NCI-H524 treated with DMSO at 0.1 percent for 48 hours (cell line): ENCODE data around the gene MMS22L.

ENCODE experiments used
- DNase-seq: peaks from one replicate; lab custom pipeline; 2025; lab: John Stamatoyannopoulos, UW

Gene MMS22L, protein sequence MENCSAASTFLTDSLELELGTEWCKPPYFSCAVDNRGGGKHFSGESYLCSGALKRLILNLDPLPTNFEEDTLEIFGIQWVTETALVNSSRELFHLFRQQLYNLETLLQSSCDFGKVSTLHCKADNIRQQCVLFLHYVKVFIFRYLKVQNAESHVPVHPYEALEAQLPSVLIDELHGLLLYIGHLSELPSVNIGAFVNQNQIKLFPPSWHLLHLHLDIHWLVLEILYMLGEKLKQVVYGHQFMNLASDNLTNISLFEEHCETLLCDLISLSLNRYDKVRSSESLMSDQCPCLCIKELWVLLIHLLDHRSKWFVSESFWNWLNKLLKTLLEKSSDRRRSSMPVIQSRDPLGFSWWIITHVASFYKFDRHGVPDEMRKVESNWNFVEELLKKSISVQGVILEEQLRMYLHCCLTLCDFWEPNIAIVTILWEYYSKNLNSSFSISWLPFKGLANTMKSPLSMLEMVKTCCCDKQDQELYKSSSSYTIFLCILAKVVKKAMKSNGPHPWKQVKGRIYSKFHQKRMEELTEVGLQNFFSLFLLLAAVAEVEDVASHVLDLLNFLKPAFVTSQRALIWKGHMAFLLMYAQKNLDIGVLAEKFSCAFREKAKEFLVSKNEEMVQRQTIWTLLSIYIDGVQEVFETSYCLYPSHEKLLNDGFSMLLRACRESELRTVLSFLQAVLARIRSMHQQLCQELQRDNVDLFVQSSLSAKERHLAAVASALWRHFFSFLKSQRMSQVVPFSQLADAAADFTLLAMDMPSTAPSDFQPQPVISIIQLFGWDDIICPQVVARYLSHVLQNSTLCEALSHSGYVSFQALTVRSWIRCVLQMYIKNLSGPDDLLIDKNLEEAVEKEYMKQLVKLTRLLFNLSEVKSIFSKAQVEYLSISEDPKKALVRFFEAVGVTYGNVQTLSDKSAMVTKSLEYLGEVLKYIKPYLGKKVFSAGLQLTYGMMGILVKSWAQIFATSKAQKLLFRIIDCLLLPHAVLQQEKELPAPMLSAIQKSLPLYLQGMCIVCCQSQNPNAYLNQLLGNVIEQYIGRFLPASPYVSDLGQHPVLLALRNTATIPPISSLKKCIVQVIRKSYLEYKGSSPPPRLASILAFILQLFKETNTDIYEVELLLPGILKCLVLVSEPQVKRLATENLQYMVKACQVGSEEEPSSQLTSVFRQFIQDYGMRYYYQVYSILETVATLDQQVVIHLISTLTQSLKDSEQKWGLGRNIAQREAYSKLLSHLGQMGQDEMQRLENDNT

DNA sequence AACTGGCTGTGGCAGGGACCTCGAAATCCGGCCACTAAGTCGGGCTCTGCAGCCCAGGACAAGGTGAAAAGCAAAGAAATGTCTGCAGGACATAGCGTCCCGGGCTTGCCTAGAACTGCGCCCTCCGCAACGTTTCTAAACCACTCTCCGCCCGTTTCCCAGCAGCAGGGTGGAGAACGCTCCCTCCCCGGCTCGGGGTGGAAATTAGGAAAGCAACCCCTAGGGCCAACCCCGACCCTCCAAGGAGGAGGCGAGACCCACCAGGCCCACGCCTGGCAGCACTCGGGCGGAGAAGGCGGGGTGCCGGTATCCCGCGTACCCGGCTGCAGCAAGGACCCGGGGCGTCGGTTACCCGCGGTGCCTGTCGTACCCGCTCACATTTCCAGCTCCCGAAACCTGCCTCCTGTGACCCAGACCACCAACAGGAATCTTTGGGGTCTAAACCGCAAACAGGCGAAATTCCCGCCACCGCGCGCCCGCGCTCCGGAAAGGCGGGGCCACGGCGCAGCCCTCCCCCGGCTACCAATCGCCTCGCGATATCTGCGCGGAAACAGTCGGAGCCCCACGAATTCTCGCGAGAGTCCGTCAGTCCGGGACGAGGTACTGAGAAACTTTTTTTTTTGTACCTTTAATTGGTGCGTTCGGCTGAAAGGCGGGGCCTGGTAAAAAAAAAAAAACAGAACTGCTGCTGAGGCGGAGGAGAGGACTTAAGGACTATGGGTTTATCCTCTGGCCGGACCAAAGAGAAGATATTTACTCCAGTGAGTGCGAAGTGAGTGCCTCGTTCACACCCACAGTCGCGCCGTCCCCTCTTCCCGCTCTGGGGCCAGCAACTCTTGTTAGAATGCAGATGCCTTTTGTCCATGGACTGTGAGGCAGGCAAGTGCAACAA, at the start of gene MMS22L:
Gene MMS22L (minus strand): TSS at position 491 of the 892 bp plus-strand sequence. CDS start 739 bp downstream, outside the sequence.
- peak; percentile 72 for DNase-seq

DNA sequence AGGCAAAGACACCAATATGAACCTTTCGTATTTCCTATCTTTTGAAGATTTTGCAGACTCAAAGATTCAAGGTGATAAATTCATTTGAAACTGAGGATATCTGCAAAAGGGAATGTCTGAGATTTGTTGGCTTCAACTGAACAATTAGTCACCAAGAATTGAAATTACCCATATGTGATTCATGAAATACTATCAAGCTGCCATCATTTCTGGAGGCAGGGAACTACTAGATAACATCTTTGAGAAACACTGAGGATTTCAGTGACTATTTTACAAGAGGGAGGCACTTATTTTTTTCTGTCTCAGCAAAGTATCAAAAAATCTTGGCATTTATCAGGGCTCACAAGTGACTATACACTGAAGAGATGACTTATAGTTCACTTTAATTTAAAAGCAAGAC, 39.8 kb upstream of the MMS22L start:
- no peak for DNase-seq

DNA sequence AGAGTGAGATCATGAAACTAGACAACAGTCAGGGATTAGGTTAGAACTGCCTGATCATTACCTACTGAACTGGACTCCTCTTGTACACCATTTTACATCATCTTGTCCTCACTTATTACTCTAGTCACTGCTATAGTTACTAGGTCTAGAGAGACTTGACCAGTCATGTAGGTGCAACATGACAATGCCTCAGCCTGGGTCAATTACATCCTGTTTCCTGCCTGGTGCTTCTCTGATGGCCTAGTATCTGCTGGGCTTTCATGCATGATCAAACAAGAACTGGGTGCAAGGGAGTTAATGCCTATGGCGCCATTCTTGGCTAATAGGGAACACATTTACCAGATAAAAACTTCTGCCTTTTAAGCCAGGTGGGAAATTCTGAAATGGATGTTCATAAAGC, 39.2 kb upstream of the MMS22L start:
- DNase-seq: no peak

DNA sequence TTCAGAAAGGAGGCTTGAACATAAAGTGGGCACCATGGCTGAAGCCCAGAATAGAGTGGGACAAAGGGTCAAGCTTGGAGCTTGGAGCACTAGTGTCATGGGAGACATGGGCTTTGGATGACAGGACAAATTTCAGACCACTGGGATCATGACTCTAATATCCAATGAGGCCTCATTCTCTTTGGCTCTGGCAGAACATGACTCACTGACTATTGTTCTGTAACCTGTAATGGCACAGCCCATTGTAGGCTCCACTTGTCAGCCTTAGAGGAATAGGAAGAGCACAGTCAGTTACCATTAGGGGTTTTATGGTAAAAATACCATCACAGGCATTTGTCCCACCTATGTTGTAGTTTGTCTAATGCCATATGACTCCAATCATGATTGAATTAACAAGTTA, 34.0 kb upstream of the MMS22L start:
- DNase-seq: no peak

DNA sequence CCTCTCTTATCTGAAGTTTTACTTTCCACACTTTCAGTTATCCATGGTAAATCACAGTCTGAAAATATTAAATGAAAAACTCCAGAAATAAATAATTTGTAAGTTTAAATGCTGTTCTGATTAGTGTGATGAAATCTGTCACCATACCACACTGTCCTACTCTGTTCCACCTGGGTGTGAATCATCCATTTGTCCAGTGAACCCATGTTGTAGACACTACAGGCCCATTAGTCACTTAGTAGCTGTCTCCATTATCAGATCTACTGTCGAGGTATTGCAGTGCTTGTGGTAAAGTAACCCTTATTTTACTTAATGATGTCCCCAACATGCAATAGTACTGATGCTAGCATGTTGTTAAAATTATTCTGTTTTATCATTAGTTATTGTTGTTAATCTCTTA, 29.2 kb upstream of the MMS22L start:
- DNase-seq: no peak

DNA sequence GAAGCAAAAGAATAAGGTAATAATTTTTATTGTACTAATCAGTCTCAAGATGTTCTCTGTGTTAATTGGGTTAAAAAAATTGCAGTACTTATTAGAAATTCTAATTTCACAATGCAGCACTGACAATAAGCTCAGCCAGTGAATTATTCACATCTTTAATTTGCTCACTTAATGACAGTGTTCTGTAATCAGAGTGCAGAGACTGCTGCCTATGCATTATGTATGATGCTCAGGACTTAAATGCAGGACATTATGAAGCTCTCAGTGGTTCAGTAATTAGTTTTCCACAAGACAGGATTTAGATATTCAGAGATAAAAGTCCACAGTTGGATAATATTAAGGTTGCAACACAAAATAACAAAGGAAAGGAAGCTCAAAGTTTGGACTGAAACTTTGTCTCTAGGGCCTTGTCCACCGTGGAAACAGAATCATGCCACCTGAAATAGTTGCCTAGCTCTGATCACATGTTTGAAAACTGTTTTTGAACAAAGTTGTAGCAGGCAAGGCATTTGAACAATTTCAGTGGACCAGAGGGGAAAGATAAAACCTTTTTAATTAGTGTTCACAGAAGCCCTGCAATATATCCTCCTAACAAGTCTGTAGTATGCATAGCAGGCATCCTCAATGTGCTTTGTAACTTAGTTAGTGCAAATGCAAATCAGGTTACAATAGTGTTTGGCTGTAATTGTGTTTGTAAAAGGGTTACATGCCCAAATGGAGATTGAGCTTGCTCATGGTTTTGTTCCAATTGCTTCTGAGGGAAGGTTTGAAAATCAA, 23.7 kb upstream of the MMS22L start:
- no peak for DNase-seq

DNA sequence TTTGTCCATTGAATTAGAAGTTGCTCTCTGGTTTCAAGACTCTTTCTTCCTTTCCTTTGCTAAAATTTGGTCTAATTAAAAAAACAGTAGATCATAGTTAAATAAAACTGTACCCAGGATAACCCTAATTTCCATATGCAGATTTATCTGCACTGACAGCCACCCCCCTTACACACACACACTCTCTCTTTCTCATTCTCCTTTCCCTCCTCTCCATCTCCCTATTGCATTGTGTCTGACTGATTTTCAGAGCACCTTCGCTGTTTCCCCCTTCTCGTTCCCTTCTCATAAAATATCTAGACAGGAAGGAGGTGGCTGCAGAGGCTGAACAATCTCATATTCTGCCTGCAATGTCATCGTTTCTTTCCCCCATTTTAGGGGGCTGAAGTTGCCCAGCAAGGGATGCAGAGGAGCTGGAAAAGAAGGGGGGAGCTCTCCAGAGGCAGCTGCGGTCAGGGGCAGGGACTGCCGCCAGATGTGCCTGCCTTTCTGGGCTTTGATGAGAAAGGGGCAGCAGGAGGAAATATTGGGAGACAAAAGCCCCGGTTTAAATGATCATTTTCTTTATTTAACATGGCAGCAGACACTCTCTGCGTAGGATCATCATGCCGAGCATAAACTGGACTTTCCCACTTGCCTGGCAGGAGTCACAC, 22.5 kb upstream of the MMS22L start:
- no peak for DNase-seq

DNA sequence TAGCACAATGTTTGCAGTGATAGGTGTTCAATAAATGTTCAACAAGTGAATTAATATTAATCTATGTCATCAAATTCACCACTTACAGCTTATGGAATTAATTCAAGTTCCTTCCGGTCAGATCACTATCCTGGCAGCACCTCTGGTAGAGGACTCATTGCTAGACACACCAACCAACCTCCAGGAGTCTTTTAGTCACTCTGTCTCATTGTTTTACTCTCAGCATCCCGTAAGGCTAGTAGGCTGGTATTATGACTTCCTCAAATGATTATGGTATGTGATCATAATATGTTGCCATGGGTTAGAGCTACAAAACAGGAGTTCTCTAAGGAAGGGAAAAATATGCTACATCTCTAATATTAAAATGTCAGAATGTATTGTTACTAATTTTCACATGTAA, 21.7 kb upstream of the MMS22L start:
- no peak for DNase-seq

DNA sequence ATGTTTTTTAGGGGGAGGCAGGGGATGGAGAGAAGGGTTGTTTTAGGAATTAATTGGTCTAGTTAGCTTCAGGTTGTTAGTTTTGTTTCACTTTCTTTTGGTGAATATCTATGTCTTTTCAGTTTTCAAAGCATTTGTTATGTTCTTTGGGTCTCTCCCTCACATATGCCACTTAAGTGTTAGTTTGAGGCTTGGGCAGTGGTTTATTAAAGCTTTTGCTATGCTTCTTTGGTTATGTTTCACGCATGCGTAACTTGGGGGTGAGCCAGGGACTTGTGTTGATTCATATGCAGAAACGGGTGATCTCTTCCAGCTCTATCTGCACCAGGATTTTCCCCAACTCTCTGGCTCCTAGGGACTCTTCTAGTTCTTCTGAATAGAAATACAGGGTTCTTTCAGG, 11.4 kb upstream of the MMS22L start:
- no peak for DNase-seq

DNA sequence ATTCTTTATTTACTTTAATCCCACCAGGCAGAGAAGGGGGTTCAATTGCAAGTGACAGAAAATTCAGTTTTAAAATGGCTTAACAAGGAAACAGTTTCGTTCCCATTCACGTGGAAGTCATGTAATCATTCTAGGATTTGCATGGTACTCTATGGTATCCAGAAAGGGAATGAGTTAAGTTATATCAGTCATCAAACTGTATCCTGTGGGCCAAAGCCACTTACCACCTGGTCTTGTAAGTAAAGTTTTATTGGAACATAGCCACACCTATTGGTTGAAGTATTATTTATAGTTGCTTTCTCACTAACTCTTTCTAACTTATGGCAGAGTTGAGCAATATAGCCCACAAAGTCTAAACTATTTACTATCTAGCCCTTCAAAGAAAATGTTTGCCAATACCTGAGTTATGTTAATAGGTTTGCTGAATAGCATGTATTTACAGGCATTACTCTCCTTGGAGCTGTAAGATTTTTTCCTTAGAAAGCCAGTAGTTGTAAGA, 10.2 kb upstream of the MMS22L start:
- no peak for DNase-seq

DNA sequence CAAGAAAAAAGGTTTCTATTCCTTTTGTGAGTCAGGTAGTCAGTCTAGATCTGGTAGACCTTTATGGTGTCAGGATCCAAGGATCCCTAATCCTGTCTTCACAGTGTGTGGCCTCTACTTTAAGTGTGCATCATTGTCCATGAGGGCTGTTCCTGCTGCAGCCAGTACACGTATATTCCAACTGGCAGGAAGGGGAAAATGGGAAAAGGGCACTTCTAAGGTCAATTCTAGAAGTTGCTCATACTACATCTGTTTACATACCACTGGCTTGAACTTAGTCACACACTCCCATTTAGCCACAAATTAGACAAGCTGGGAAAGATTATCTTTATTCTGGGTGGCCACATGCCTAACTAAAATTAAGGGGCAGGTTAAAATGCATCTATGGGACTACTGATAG, 9.7 kb upstream of the MMS22L start:
- no peak for DNase-seq

DNA sequence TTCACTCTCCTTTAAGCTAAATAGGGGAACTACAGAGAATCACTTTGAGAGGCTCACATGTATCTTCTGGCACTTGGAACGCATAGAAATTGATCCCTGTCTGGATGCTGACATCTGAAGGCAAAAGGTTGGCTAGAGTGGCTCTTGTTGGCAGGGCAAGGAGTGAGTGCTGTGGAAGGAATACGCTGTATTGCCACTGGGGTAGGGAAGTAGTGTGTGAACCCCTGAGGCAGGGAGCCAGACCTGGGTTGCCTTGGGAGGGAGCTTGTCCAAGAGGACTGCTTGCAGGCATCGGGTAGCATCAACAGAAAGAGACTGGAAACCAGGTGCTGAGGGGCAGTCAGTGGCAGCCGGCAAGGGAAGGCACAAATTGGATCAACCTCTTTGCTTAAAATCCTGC, 8.9 kb upstream of the MMS22L start:
- no peak for DNase-seq

DNA sequence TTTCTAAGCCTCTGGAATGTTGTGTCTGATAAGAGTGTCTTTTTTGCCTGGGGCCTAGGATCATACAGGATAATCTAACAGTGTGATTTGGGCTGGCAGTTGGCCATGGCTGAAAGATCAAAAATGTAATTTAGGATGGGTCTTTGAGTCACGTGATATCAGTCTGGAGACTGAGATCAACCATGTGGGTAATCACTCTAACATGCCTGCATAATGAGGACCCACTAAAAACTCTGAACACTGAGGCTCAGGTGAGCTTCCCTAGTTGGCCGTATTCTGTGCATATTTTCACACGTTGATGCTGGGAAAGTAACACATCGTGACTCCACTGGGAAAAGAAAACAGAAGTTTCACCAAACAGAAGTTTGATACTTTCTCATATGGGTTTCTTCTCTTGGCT, 6.3 kb upstream of the MMS22L start:
- DNase-seq: no peak

DNA sequence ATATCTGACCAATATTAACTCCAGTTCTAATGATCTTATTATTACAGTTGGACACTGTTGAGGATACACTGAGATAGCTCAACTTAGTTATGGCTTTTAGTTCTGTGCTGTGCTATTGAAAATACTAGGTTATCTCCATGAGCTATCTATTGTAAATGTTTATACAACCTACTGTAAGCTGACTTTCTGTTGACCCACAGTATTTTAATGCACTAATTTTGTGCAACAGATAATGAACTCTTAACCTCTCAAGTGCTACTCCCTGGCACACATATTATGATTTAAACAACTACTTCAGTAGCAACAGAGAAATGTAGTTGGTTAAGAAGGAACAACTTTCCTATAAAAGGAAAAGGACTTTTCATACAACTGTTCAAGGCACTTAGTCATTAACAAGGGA, 5.2 kb upstream of the MMS22L start:
- DNase-seq: no peak

DNA sequence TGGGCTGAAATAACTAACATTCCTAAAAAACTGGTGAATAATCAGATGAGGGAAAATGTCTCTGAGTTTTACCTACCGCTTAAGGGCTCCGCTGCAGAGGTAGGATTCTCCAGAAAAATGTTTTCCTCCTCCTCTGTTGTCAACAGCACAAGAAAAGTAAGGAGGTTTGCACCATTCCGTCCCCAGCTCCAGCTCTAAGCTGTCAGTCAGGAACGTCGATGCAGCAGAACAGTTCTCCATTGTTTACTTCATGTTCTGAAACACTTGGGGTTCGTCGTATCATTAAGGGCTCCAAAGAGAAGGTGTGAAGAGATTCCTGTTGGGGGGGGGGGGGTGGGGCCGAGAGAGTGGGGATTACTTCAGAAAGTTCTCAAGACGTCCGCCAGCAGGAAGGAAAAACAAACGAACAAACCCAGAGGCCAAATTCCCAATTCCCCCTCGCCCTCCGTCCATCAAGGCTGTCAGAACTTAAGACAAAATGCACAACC, 734 bp downstream of the MMS22L start:
- DNase-seq: no peak

DNA sequence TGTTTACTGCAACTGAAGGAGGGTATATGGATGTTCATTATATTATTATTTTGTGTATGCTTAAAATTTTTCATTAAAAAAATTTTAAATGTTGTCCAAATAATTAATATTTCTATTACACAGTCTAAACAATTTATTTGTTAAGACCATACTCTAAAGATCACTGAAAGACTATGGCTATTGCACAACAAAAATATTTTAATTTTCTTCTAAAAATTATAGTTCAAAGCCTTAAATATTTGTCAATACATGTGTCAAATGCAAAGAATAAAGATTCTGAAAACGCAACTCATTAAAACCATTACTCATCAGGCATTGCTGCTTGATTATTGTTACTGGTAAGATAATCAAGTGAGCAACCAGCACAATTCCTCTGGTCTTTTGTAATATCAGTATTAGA, 2.2 kb downstream of the MMS22L start:
- DNase-seq: no peak

DNA sequence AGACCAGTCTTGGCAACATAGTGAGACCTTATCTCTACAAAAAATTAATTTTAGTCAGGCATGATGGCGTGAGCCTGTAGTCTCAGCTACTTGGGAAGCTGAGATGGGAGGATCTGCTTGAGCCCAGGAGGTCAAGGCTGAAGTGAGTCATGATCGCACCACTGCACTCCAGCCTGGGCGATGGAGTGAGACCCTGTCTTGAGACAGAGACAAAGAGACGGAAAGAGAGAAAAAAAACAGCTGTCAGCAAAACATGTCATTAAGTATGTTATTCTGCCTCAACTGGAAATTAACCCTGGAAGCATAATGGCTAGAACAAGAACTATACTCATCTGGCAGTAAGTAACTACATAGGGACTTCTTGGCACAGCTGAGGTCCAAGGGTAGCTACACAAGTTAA, 7.2 kb downstream of the MMS22L start:
- no peak for DNase-seq

DNA sequence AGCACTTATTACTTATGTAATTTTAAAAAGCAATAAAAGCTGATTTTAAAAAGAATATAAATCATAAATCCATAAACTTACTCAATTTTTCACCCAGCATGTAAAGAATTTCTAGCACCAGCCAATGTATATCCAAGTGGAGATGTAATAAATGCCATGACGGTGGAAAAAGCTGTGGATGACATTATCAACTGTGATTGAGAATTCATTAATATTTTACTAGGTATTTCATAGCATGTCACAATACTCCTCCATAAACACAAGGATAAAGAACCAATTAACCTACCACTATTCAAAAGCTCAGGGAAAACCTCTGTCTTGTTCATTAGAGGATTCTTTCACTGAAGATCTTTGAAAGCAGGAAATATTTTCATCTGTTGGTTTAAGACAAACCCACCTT, 13.2 kb downstream of the MMS22L start:
- DNase-seq: no peak

DNA sequence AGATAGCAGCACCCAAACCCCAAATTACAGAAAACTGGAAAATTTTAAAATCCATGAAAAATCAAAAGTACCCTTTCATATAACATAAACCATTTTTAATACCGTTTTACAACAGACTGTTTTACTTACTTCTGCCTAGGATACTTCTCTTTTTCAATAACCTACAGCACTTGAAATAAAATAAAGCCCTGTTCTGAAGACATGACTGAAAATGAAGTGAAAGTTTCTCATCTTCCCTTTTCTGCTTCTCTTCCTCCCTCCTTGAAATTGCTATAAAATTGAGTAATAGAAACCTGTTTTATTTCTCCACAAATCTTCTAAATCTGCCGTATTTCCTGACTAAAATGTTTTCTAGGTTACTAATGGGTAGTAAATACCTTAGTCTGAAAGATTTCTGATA, 20.3 kb downstream of the MMS22L start:
- no peak for DNase-seq

DNA sequence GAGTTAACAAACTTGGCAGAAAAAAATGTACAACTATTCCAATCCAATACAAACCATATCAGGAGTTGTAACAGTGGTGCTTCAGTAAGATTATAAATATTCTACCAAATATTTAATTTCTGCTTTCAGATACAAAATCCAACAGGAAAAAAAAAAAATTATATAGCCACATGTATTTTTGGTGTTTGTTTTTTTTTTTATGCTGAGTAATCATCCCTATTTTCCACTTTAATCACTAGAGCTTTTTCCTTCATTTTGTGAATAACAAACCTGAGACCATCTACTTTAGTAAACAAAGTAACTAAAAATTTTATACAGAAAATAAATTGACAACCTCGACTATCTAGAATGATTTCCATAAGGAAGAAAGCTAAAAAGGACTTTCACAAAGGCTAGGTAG, 36.2 kb downstream of the MMS22L start:
- no peak for DNase-seq
